Activated CD8-positive, alpha-beta memory T cell treated with anti-CD3 and anti-CD28 coated beads, Interleukin-2, amount 50 U/mL, for 4 hours (primary cell): ENCODE measurements around the gene NUP98.

ENCODE experiments used
- DNase-seq: peaks from one replicate; pipeline ENCODE4 v3.0.0-alpha.2; 2020

Gene NUP98

GRCh38 chr11:3797329-3798090, at the start of gene NUP98:
Gene NUP98 (minus strand): TSS chr11:3797554. CDS start chr11:3782117, 15,437 bp downstream.
- DNase-seq: peak; percentile 100

- DNase-seq: no peak
Observed at GRCh38 chr11:3845670-3846069, 48.3 kb upstream of the NUP98 start.

GRCh38 chr11:3845246-3845645, 47.9 kb upstream of the NUP98 start:
- no peak for DNase-seq

GRCh38 chr11:3843326-3843725, 46.0 kb upstream of the NUP98 start:
- DNase-seq: no peak

- no peak for DNase-seq
Observed at GRCh38 chr11:3841426-3842350, 44.3 kb upstream of the NUP98 start.

- DNase-seq: peak; percentile 95
Observed at GRCh38 chr11:3840870-3841425, 43.6 kb upstream of the NUP98 start, which contains the start of gene RHOG. Gene RHOG (minus strand): TSS chr11:3840959. CDS start chr11:3828138, 12,821 bp downstream.

GRCh38 chr11:3840004-3840869, 42.9 kb upstream of the NUP98 start:
- DNase-seq: peak; percentile 41

GRCh38 chr11:3838504-3838903, 41.1 kb upstream of the NUP98 start:
- DNase-seq: no peak

- DNase-seq: no peak
Observed at GRCh38 chr11:3837793-3838192, 40.4 kb upstream of the NUP98 start.

GRCh38 chr11:3836903-3837302, 39.5 kb upstream of the NUP98 start:
- peak; percentile 54 for DNase-seq

GRCh38 chr11:3835751-3836150, 38.4 kb upstream of the NUP98 start:
- DNase-seq: no peak

GRCh38 chr11:3834664-3835461, 37.5 kb upstream of the NUP98 start:
- no peak for DNase-seq

- no peak for DNase-seq
Observed at GRCh38 chr11:3834349-3834663, 37.0 kb upstream of the NUP98 start.

GRCh38 chr11:3833449-3833848, 36.1 kb upstream of the NUP98 start:
- no peak for DNase-seq

- no peak for DNase-seq
Observed at GRCh38 chr11:3832816-3833215, 35.5 kb upstream of the NUP98 start.

GRCh38 chr11:3831378-3832239, 34.3 kb upstream of the NUP98 start:
- no peak for DNase-seq

GRCh38 chr11:3830730-3831129, 33.4 kb upstream of the NUP98 start:
- no peak for DNase-seq

GRCh38 chr11:3830088-3830487, 32.7 kb upstream of the NUP98 start:
- no peak for DNase-seq

GRCh38 chr11:3827434-3828186, 30.3 kb upstream of the NUP98 start:
- DNase-seq: no peak

GRCh38 chr11:3826721-3827120, 29.4 kb upstream of the NUP98 start:
- DNase-seq: no peak
